ENCODE data around the gene ZSWIM8.

Gene ZSWIM8

GRCh38 chr10:73847031-73847430 is 61.6 kb downstream of the ZSWIM8 start:
- no peak for DNase-seq

GRCh38 chr10:73848821-73849489 is 63.5 kb downstream of the ZSWIM8 start:
- DNase-seq = peak; percentile 90 to 92

DNA sequence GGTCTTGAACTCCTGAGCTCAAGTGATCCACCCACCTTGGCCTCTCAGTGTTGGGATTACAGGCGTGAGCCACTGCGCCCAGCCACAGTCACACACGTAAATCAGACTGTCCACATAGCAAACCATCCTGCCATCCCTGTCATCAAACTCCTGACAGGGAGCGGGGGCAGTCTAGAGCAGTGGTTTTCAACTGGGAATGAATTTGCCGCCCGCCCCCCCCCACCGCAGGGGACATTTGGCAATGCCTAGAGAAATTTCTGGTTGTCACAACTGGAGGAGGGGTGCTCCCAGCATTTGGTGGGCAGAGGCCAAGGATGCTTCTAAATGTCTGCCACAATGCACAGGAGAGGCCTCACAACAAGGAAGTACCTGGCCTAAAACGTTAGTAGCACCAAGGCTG is 64.8 kb downstream of the ZSWIM8 start:
- no peak for DNase-seq

DNA sequence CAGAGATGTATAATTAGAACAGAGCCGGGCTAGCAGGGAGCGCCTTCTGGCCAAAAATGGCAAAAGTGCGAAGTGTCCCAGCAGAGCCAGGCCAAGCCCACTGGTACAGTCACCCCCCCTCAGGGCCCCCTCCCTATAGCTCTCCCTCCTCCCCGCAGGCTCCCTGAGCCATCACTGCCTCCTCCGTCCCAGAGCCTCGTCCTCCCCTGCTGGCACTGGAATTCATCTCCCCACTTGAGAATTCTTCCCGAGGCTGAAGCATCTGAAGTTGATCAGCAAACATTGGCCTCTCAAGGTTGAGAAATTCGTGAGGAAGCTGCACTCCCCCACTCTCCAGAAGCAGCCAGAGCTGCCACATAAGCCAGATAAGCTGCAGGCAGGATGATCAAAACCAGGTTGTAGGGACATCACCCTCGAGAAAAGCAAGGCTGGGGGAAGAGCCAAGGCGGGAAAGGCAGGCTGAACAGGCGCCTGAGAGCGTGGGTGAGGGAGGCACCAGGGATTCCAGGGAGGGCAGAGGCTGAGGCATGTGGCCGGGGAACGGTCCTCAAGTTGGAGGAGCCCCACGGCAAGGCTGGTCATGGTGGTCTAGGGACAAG is 65.6 kb downstream of the ZSWIM8 start:
- DNase-seq = no peak
